HCT116 (cell line): ENCODE data around the gene AP2A1. TPM values are rescaled to one million over a fixed set of nuclear protein-coding genes. Genes with fewer than 3 reads are reported as not detected.
A peak's percentile ranks its signal among the peaks of the same experiment; 100 is the strongest.

ENCODE experiments used
- ATAC-seq: fragments of 200-7000 bp; cut with Tn5 transposase; 2 replicates; pipeline ENCODE4 v1.9.1; 2020; ENCODE audit warnings: mild to moderate bottlenecking, moderate library complexity
- BruUV-seq: library from RNA; stranded (reverse); fragments of 400-500 nt; replicated peaks from 2 replicates; lab custom pipeline; 2021; lab: Mats Ljungman, UMichigan
- CTCF ChIA-PET: fragments of 300-600 bp; sonication (Branson Sonifier 250); formaldehyde crosslinking; loops from one replicate; lab custom pipeline; 2021; ENCODE audit warnings: antibody characterized with exemption; lab: Charles Lee
- POLR2A ChIA-PET: fragments of 300-600, 350-600 bp; sonication (Branson Sonifier 250); formaldehyde crosslinking; loops from one replicate; lab custom pipeline; 2021; ENCODE audit warnings: antibody characterized with exemption; lab: Charles Lee
- RAD21 ChIA-PET, 2 experiments: fragments of 300-600 bp; sonication (Branson Sonifier 250); formaldehyde crosslinking; loops; one replicate each; lab custom pipeline; 2023; ENCODE audit warnings: low total read pairs in 2 of 2; ENCODE audit not compliant: uncharacterized antibody in 2 of 2, unreplicated experiment in 2 of 2, low non-redundant PET in 1 of 2; lab: Charles Lee
- DNase-seq: peaks from one replicate; pipeline ENCODE4 v3.0.0-alpha.2; 2010; ENCODE audit warnings: low read depth, low spot score
- H2AFZ ChIP-seq: fragments of 200-600 bp; shearing (Covaris generic), sonication (generic); 2 replicates; pipeline ENCODE4 v1.6.1; 2017; ENCODE audit warnings: low read depth, mixed run types, mixed read lengths, antibody characterized with exemption, low read length; ENCODE audit not compliant: poor library complexity, severe bottlenecking
- H3K27ac ChIP-seq: 2 replicates; pipeline ENCODE4 v1.5.1; 2012; ENCODE audit warnings: low read depth, low read length
- H3K27me3 ChIP-seq: fragments of 200-600 bp; sonication (generic); 2 replicates; pipeline ENCODE4 v1.6.1; 2016; ENCODE audit warnings: mixed run types, low read length, mixed read lengths; ENCODE audit not compliant: insufficient read depth
- H3K36me3 ChIP-seq, 2 experiments: fragments of 200-500 bp in 1 of 2; fragments of 200-600 bp in 1 of 2; sonication (Bioruptor generic) in 1 of 2; sonication (generic) in 1 of 2; 2 replicates each; pipeline versions ENCODE4 v1.5.1 to v1.6.1; 2014 to 2016; ENCODE audit warnings: low read length in 2 of 2, inconsistent platforms in 1 of 2, mixed read lengths in 1 of 2, mixed run types in 1 of 2; ENCODE audit not compliant: insufficient read depth in 2 of 2, control insufficient read depth in 1 of 2
- H3K4me1 ChIP-seq, 2 experiments: fragments of 200-600 bp in 1 of 2; sonication (generic) in 1 of 2; 2 replicates each; pipeline versions ENCODE4 v1.5.1 to v1.6.1; 2012 to 2017; ENCODE audit warnings: low read length in 2 of 2, inconsistent platforms in 1 of 2, mild to moderate bottlenecking in 1 of 2, mixed read lengths in 1 of 2, mixed run types in 1 of 2, moderate library complexity in 1 of 2; ENCODE audit not compliant: insufficient read depth in 2 of 2, control insufficient read depth in 1 of 2
- H3K4me2 ChIP-seq: fragments of 200-600 bp; sonication (generic); 2 replicates; pipeline ENCODE4 v1.6.1; 2017; ENCODE audit warnings: mixed run types, low read length, mixed read lengths
- H3K4me3 ChIP-seq, 2 experiments: fragments of 200-600 bp in 1 of 2; sonication (generic) in 1 of 2; replicated peaks in 1 of 2; 2 replicates each; pipeline ENCODE4 v1.5.1; 2011 to 2016; ENCODE audit warnings: low read length in 2 of 2, control low read depth in 1 of 2, low read depth in 1 of 2, mild to moderate bottlenecking in 1 of 2, mixed read lengths in 1 of 2, mixed run types in 1 of 2
- H3K79me2 ChIP-seq: fragments of 200-600 bp; sonication (generic); 2 replicates; pipeline ENCODE4 v1.6.1; 2017; ENCODE audit warnings: mild to moderate bottlenecking, mixed run types, low read length, moderate library complexity, mixed read lengths; ENCODE audit not compliant: insufficient read depth
- H3K9ac ChIP-seq: fragments of 200-600 bp; sonication (generic); 2 replicates; pipeline ENCODE4 v1.6.1; 2016; ENCODE audit warnings: low read length, mixed read lengths
- H3K9me2 ChIP-seq: fragments of 200-600 bp; sonication (generic), shearing (Covaris generic); 2 replicates; pipeline ENCODE4 v1.6.1; 2017; ENCODE audit warnings: mixed run types, mild to moderate bottlenecking, moderate library complexity; ENCODE audit not compliant: insufficient read depth
- H3K9me3 ChIP-seq, 2 experiments: fragments of 200-500 bp in 1 of 2; fragments of 200-600 bp in 1 of 2; sonication (Bioruptor generic) in 1 of 2; sonication (generic) in 1 of 2; 2 replicates each; pipeline ENCODE4 v1.6.1; 2014 to 2017; ENCODE audit warnings: low read length in 2 of 2, mixed read lengths in 2 of 2, inconsistent platforms in 1 of 2, low read depth in 1 of 2, mild to moderate bottlenecking in 1 of 2, mixed run types in 1 of 2, moderate library complexity in 1 of 2; ENCODE audit not compliant: control insufficient read depth in 1 of 2, insufficient read depth in 1 of 2
- H4K20me1 ChIP-seq: fragments of 200-600 bp; sonication (generic), shearing (Covaris generic); 2 replicates; pipeline ENCODE4 v1.6.1; 2017; ENCODE audit warnings: mixed run types, mild to moderate bottlenecking, moderate library complexity; ENCODE audit not compliant: insufficient read depth
- CBX3 ChIP-seq: IDR thresholded peaks from 2 replicates; pipeline ENCODE4 v1.6.1; 2012; ENCODE audit warnings: low read depth
- CEBPB ChIP-seq: IDR thresholded peaks from 2 replicates; pipeline ENCODE4 v1.6.1; 2012; ENCODE audit warnings: low read depth
- EGR1 ChIP-seq: IDR thresholded peaks from 2 replicates; pipeline ENCODE4 v1.6.1; 2012; ENCODE audit warnings: low read depth
- ELF1 ChIP-seq: IDR thresholded peaks from 2 replicates; pipeline ENCODE4 v1.6.1; 2012; ENCODE audit warnings: low read depth, borderline replicate concordance
- EZH2 ChIP-seq: fragments of 200-600 bp; sonication (generic); IDR thresholded peaks from 2 replicates; pipeline ENCODE4 v1.6.1; 2017; ENCODE audit warnings: antibody characterized with exemption, mixed run types
- EZH2phosphoT487 ChIP-seq: fragments of 200-600 bp; IDR thresholded peaks from 2 replicates; pipeline ENCODE4 v1.6.1; 2018; ENCODE audit warnings: antibody characterized with exemption, borderline replicate concordance
- JUND ChIP-seq: IDR thresholded peaks from 2 replicates; pipeline ENCODE4 v1.6.1; 2012
- POLR2A ChIP-seq: IDR thresholded peaks from 2 replicates; pipeline ENCODE4 v1.7.0; 2011; ENCODE audit warnings: borderline replicate concordance; ENCODE audit not compliant: insufficient read depth, insufficient read length; ENCODE audit errors: extremely low read depth
- RAD21 ChIP-seq: IDR thresholded peaks from 2 replicates; pipeline ENCODE4 v1.6.1; 2012; ENCODE audit warnings: low read depth, mild to moderate bottlenecking
- SIN3A ChIP-seq: IDR thresholded peaks from 2 replicates; pipeline ENCODE4 v1.6.1; 2012; ENCODE audit warnings: low read depth
- SP1 ChIP-seq: IDR thresholded peaks from 2 replicates; pipeline ENCODE4 v1.6.1; 2012; ENCODE audit warnings: low read depth
- TCF7L2 ChIP-seq: IDR thresholded peaks from 2 replicates; pipeline ENCODE4 v1.7.0; 2011; ENCODE audit warnings: borderline replicate concordance, inconsistent platforms; ENCODE audit not compliant: insufficient read depth, insufficient read length; ENCODE audit errors: extremely low read depth
- ZFX ChIP-seq: fragments of 450-650 bp; IDR thresholded peaks from 2 replicates; pipeline ENCODE4 v1.6.1; 2017
- ZNF274 ChIP-seq: fragments of 200-500 bp; sonication (Bioruptor generic); IDR thresholded peaks from 2 replicates; pipeline ENCODE4 v1.6.1; 2014; ENCODE audit warnings: mild to moderate bottlenecking, low read depth, low read length, inconsistent platforms
- intact Hi-C: fragments of 100-400 bp; cut with micrococcal nuclease; formaldehyde crosslinking; loops from 2 replicates; pipeline ENCODE4 v1.10.0; 2022
- total RNA-seq: library from RNA; stranded (reverse); gene quantifications from one replicate; pipeline ENCODE4 v1.2.1, GENCODE V29; 2021; ENCODE audit not compliant: unreplicated experiment
- TF ChIP-seq, protein P1 (sequence below): IDR thresholded peaks from 2 replicates; pipeline ENCODE4 v1.6.1; 2012
- TF ChIP-seq, protein P2 (sequence below), 3 experiments: fragments of 200-600 bp in 1 of 3; sonication (generic) in 1 of 3; IDR thresholded peaks in 2 of 3; conservative IDR thresholded peaks in 1 of 3; 2 replicates each; pipeline ENCODE4 v1.5.1; 2012 to 2017; ENCODE audit warnings: low read depth in 2 of 3, low read length in 2 of 3, antibody characterized with exemption in 1 of 3, borderline replicate concordance in 1 of 3, control low read depth in 1 of 3, mild to moderate bottlenecking in 1 of 3, mixed read lengths in 1 of 3, mixed run types in 1 of 3, moderate library complexity in 1 of 3; ENCODE audit not compliant: insufficient read depth in 1 of 3
- TF ChIP-seq, protein P3 (sequence below): IDR thresholded peaks from 2 replicates; pipeline ENCODE4 v1.6.1; 2012

The AP2A1 gene
- total RNA-seq, 1 experiment from 2014 or later, result 102 TPM

DNA sequence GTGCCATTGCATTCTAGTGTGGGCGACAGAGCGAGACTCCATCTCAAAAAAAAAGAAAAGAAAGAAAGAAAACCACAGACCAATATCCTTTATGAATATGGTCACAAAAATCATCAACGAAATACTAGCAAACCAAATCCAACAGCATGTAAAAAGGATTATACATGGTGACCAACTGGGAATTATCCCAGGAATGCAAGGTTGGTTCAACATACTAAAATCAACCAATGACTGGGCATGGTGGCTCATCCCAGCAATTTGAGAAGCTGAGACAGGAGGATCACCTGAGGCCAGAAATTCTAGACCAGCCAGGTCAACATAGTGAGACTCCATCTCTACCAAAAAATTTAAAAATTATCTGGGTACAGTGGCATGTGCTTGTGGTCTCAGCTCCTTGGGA lies 10.8 kb upstream of the AP2A1 start:
- no TSS peak for BruUV-seq
- ChIA-PET RAD21 (no interaction called here), CTCF (no interaction called here), POLR2A (interaction anchor here (1.2 kb wide), 1 partner anchor 11 kb away, joined by 6 read pairs; the partner anchor contains the start of gene AP2A1)
- H4K20me1 ChIP-seq, result no peaks in the 10 kb centered on the region
- intact Hi-C loops, result no loop called here
- no peaks in the 10 kb centered on the region for H3K27me3 ChIP-seq
- DNase-seq (no peak), ATAC-seq (no peak)
- H3K4me2 ChIP-seq, result no peak overlapping the region
- no peaks in the 10 kb centered on the region for H3K9me2 ChIP-seq
- H3K4me1 ChIP-seq, result peaks cover 0 to 10% of the 10 kb centered on the region in 2 experiments; a peak in 1 of 4 replicates
- no peaks in the 10 kb centered on the region for H3K36me3 ChIP-seq
- no peak overlapping the region for H3K27ac ChIP-seq
- H3K9me3 ChIP-seq, result peaks cover 6 to 11% of the 10 kb centered on the region in 2 experiments; a peak in 2 of 4 replicates
- H3K4me3 ChIP-seq, result no peak overlapping the region
- H3K79me2 ChIP-seq, result no peaks in the 10 kb centered on the region
- no peak overlapping the region for H3K9ac ChIP-seq
- H2AFZ ChIP-seq, result no peak overlapping the region
- TF ChIP-seq SIN3A (no peak), EGR1 (no peak), TCF7L2 (no peak), CBX3 (0 out of 2 replicates have a peak, but pooled peaks have one; percentile 25)

DNA sequence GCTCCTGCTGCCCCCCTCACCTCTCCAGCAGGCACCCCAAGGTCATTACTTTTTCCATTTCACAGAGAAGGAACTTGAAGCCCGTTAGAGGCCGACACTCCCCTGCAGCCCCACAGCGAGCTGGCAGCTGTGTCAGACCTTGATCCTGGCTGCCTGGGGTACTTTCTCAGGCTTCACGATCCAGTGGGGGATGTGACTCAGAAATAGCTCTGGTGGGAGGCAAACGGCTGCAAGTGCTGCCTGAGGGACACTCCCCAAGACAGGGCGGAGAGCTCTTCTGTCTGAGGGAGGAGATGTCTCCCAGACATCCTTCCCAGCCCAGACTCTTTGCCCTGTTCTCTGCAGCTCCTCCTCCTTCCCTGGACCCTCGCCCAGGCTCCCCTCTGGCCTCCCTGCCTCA lies 8.5 kb upstream of the AP2A1 start:
- intact Hi-C loops, result no loop called here
- H3K27me3 ChIP-seq, result no peaks in the 10 kb centered on the region
- BruUV-seq, result no TSS peak
- H3K4me3 ChIP-seq, result no peak overlapping the region
- H3K4me1 ChIP-seq, result peaks cover 0 to 14% of the 10 kb centered on the region in 2 experiments; a peak in 1 of 4 replicates
- TF ChIP-seq ZFX (no peak), EZH2 (no peak), EGR1 (no peak), SP1 (no peak), JUND (no peak), CEBPB (no peak), ZNF274 (no peak), RAD21 (no peak), ELF1 (no peak), CBX3 (no peak), EZH2phosphoT487 (no peak), POLR2A (no peak)
- TF ChIP-seq, protein P1, sequence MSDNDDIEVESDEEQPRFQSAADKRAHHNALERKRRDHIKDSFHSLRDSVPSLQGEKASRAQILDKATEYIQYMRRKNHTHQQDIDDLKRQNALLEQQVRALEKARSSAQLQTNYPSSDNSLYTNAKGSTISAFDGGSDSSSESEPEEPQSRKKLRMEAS, result no peak
- TF ChIP-seq, protein P2, sequence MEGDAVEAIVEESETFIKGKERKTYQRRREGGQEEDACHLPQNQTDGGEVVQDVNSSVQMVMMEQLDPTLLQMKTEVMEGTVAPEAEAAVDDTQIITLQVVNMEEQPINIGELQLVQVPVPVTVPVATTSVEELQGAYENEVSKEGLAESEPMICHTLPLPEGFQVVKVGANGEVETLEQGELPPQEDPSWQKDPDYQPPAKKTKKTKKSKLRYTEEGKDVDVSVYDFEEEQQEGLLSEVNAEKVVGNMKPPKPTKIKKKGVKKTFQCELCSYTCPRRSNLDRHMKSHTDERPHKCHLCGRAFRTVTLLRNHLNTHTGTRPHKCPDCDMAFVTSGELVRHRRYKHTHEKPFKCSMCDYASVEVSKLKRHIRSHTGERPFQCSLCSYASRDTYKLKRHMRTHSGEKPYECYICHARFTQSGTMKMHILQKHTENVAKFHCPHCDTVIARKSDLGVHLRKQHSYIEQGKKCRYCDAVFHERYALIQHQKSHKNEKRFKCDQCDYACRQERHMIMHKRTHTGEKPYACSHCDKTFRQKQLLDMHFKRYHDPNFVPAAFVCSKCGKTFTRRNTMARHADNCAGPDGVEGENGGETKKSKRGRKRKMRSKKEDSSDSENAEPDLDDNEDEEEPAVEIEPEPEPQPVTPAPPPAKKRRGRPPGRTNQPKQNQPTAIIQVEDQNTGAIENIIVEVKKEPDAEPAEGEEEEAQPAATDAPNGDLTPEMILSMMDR (IDR thresholded peaks at IDR 0.05 in 2 of 3, conservative IDR thresholded peaks at IDR 0.05 in 1 of 3; ENCODE audit: borderline replicate concordance in 1 of 3, insufficient read depth in 1 of 3, low read depth in 2 of 3, low read length in 2 of 3), result no peak
- TF ChIP-seq, protein P3, sequence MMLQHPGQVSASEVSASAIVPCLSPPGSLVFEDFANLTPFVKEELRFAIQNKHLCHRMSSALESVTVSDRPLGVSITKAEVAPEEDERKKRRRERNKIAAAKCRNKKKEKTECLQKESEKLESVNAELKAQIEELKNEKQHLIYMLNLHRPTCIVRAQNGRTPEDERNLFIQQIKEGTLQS, result no peak
- TF ChIP-seq, all 23 proteins: peak for 0
- no peak overlapping the region for H3K9ac ChIP-seq
- no peak overlapping the region for H3K27ac ChIP-seq
- H3K36me3 ChIP-seq, result no peaks in the 10 kb centered on the region
- ChIA-PET RAD21 (no interaction called here), POLR2A (no interaction called here), CTCF (no interaction called here)
- H3K9me3 ChIP-seq, result peaks cover 6 to 11% of the 10 kb centered on the region in 2 experiments; a peak in 2 of 4 replicates
- no peak for ATAC-seq
- no peak overlapping the region for H2AFZ ChIP-seq
- no peak for DNase-seq
- H4K20me1 ChIP-seq, result no peaks in the 10 kb centered on the region
- no peaks in the 10 kb centered on the region for H3K79me2 ChIP-seq
- H3K9me2 ChIP-seq, result no peaks in the 10 kb centered on the region
- H3K4me2 ChIP-seq, result no peak overlapping the region
